HG02970 (cell line): Measurements from ENCODE around the gene PPP2R3A.
"Not testable (repeated sequence)": the region's sequence is repeated elsewhere in the genome, so short reads cannot be mapped to it uniquely, and the experiment has no call there.

Experiments
- ATAC-seq: cut with Tn5 transposase; IDR thresholded peaks from one replicate; pipeline ENCODE4 v1.9.1; 2021; ENCODE audit warnings: mild to moderate bottlenecking, moderate library complexity, moderate number of reproducible peaks; ENCODE audit not compliant: unreplicated experiment, low FRiP score

PPP2R3A gene

GRCh38 chr3:136075218-136075808 lies 109.8 kb downstream of the PPP2R3A start:
- no peak for ATAC-seq

GRCh38 chr3:136075811-136076210 lies 110.3 kb downstream of the PPP2R3A start:
- no peak for ATAC-seq

GRCh38 chr3:136078421-136079364 lies 113.2 kb downstream of the PPP2R3A start:
- ATAC-seq, result no peak

GRCh38 chr3:136083641-136084382 lies 118.3 kb downstream of the PPP2R3A start:
- not testable (repeated sequence) for ATAC-seq

GRCh38 chr3:136085067-136085466 lies 119.5 kb downstream of the PPP2R3A start:
- ATAC-seq, result not testable (repeated sequence)

GRCh38 chr3:136093771-136094170 lies 128.2 kb downstream of the PPP2R3A start:
- no peak for ATAC-seq

GRCh38 chr3:136105044-136105443 lies 139.5 kb downstream of the PPP2R3A start:
- ATAC-seq, result no peak

GRCh38 chr3:136106101-136106500 lies 140.6 kb downstream of the PPP2R3A start:
- ATAC-seq, result no peak

- ATAC-seq, result peak; percentile 80
These were observed 144.0 kb downstream of the PPP2R3A start for GRCh38 chr3:136109499-136109898.

GRCh38 chr3:136110481-136110880 lies 145.0 kb downstream of the PPP2R3A start:
- no peak for ATAC-seq

- ATAC-seq, result no peak
These were observed 148.9 kb downstream of the PPP2R3A start for GRCh38 chr3:136114421-136114820.

GRCh38 chr3:136119332-136119731 lies 153.8 kb downstream of the PPP2R3A start:
- ATAC-seq, result not testable (repeated sequence)

- not testable (repeated sequence) for ATAC-seq
These were observed 154.3 kb downstream of the PPP2R3A start for GRCh38 chr3:136119783-136120182.

GRCh38 chr3:136120373-136121348 lies 155.1 kb downstream of the PPP2R3A start:
- ATAC-seq, result no peak

- ATAC-seq, result no peak
These were observed 156.5 kb downstream of the PPP2R3A start for GRCh38 chr3:136122006-136122405.

GRCh38 chr3:136131647-136132046 lies 166.1 kb downstream of the PPP2R3A start:
- not testable (repeated sequence) for ATAC-seq

GRCh38 chr3:136134091-136134490 lies 168.6 kb downstream of the PPP2R3A start:
- no peak for ATAC-seq

- no peak for ATAC-seq
These were observed 169.7 kb downstream of the PPP2R3A start for GRCh38 chr3:136135039-136135802.

GRCh38 chr3:136136454-136136853 lies 170.9 kb downstream of the PPP2R3A start:
- ATAC-seq, result no peak
